T-helper 9 cell (primary cell): ENCODE measurements around the gene MBD4.
A peak's percentile ranks its signal among the peaks of the same experiment; 100 is the strongest.
"Not testable (repeated sequence)": the region's sequence is repeated elsewhere in the genome, so short reads cannot be mapped to it uniquely, and the experiment has no call there.

ENCODE experiments used
- DNase-seq: peaks from one replicate; pipeline ENCODE4 v3.0.0-alpha.2; 2020
- total RNA-seq, 2 donors: gene quantifications; one replicate each; lab custom pipeline; 2026; lab: John Stamatoyannopoulos, UW

Gene MBD4
- 63.2 to 74.9 reads per million in 2 donors for total RNA-seq

- peak; percentile 95 for DNase-seq
Observed at GRCh38 chr3:129439817-129440617, at the start of gene MBD4, which contains the start of gene IFT122. TSS of gene MBD4 (minus strand) at chr3:129439948. CDS start at chr3:129439833, 115 bp downstream. TSS of gene IFT122 (plus strand) at chr3:129440224. CDS start at chr3:129440331, 107 bp downstream.

DNA sequence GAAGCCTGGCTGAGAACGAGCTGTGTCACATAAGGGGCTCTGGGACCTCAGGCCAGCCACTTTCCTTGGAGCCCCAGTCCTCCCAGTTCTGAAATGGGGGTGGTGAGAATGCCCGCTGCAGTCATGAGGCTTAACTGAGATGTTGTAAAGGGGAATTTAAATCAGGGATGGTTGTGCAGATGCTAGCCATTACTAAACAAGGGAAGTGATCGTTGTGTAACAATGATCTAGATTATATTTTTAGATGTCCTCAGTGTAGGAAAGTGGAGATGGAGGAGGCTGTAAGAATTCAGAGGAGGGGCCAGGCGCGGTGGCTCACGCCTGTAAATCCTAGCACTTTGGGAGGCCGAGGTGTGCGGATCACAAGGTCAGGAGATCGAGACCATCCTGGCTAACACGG lies 49.5 kb upstream of the MBD4 start:
- not testable (repeated sequence) for DNase-seq

- not testable (repeated sequence) for DNase-seq
Observed at GRCh38 chr3:129487868-129488335, 48.2 kb upstream of the MBD4 start.

DNA sequence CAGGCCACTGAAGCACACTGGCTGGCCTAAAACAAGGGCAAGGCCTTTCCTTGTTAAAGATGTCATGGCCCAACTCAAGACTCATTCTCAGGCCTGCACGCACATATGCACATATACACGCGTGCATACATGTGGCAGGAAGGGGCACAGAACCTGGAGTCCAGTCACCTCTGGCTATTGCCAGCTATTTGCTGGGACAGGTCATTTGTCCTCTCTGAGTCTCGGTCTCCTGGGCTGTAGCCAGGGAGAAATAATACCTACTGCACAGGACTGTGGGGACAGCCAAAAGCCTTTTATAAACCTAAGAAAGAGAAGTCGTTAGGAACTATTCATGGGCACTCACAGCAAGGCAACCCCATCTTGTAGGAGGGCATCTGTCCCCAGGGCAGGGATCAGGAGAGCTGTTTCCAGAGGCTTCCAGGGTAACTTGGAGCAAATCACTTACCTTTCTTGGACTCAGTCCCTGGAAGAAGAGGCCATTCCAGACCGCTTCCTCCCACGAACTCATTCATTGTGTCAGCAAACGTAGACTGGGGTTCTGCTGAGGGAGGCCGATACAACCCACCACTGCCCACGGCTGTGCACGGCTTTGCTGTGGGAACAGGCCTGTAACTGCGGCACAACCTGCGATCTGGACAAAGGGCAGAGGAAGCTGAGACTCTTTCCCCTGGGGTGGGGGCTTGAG lies 47.6 kb upstream of the MBD4 start:
- DNase-seq = no peak

- no peak for DNase-seq
Observed at GRCh38 chr3:129486664-129487035, 46.9 kb upstream of the MBD4 start.

DNA sequence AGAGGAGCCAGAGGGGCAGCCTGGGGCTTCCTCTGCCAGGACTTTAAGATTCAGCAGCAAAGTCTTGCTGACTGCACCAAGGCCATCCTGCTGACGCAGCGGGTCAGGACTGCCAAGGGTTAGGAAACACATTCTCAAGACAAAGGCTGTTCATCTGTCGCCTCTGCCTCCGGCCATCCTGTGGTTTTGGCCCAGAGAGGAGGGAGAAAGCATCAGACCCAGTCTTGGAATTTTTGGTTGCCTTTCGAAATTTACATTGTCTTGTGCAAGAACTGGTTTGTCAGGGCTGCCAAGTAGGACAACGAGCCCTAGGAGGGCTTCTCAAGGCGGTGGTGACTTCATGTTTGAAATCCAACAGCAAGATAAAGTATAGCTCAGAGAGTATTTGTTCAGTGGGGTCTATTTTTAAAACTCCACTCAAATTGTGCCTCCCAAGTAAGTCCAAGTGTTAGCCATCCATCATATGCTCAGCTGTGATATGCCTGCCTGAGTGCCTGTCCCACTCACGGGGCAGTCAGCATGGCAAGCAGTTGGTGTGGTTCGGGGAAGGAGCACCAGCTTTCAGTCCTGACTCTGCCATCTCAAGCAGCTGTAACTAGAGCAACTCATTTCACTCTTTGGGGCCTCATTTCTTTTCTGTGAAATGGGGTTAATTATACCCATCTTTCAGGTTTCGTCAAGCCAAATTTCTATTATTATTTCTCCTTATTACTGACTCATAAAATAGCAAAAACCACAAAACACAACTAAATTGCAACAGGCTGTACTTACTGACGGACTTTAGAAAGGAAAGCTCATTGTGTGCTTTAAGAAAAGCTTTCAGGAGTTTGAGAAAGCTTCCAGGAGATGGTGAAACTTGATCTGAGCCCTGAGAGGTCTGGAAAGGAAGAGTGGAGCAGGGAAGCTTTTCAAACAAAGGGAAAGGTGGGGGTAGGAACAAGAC lies 46.2 kb upstream of the MBD4 start:
- no peak for DNase-seq

GRCh38 chr3:129485146-129485545 lies 45.4 kb upstream of the MBD4 start:
- DNase-seq = not testable (repeated sequence)

- no peak for DNase-seq
Observed at GRCh38 chr3:129483870-129484269, 44.1 kb upstream of the MBD4 start.

DNA sequence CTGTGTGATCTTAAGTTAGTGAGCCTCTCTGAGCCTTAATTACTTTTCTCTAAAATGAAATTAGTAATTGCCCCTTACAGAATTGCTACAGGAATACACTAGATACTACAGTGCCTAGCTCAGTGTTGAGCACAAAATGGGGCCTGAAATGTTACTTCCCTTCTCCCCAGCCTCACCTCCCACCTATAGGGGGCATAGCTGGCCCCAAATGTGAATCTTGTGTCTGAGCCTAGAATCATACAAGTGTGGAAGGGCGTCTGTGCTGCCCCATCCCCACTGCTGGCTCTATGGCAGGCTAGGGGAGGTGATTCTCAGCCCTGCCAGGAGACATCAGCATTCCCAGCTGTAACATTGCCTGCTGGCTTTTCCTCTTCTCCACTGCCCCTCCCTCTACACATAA lies 43.0 kb upstream of the MBD4 start:
- DNase-seq = no peak

DNA sequence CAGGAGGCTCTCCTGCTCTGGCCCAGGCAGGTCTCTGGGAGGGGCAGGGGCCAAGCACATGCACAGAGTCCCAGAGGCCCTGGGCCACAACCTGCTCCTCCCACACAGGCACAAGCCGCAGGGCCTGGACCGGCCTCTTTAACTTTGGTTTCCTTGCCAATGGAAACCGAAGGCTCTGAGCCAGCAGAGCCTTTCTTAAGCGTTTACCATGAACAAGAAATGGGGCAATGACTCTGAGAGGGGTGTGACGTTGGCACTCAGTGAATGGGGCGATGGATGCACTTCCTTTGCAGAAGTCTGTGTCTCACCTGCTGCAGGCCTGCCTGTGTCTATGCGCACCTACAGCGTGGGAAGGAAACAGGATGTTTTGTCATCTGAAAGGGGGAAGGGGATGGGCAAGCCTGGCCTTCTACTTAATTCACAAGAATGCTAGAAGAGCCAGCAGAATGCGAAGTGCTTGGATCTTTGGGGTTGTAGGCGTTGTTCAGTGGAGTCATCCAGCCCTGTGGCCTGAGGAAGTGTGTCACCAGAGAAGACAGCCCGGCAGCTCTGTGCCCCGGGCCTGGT lies 42.1 kb upstream of the MBD4 start:
- peak; percentile 26 for DNase-seq

DNA sequence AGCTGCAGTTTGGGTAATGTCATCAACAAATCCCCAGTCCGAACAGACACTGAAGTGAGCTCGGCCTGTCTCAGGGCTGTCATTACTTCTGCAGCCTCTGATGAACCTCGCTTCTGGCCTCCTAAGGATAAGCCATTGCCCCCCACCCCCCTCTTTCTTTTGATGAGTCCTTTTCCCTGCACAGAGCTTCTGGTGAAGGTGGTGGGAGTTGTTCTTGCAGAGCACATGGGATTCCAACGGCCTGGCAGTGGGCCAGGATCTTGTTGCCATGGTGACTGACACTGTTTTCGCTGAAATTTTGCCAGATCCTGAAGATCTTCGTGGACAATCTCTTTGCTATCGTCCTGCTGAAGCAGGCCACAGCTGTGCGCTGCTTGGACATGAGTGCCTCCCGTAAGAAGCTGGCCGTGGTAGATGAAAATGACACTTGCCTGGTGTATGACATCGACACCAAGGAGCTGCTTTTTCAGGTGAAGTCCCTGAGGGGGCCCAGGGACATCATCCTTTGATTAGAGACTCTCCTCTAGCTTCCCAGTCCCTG lies 41.5 kb upstream of the MBD4 start:
- not testable (repeated sequence) for DNase-seq

DNA sequence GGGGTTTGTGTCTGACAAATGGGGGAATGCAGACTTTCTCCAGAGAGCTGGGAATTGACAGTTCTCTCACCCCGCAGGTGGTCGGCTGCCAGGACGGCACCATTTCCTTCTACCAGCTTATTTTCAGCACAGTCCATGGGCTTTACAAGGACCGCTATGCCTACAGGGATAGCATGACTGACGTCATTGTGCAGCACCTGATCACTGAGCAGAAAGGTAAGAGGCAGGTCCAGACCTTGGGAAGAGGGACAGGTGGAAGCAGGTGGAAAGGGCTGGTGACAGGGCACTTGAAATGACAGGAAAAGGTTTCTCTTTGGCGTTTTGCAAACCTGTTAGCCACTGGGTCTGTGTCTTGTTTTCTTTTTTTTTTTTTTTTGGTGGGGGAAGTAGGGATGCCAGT lies 36.8 kb upstream of the MBD4 start:
- DNase-seq = no peak

DNA sequence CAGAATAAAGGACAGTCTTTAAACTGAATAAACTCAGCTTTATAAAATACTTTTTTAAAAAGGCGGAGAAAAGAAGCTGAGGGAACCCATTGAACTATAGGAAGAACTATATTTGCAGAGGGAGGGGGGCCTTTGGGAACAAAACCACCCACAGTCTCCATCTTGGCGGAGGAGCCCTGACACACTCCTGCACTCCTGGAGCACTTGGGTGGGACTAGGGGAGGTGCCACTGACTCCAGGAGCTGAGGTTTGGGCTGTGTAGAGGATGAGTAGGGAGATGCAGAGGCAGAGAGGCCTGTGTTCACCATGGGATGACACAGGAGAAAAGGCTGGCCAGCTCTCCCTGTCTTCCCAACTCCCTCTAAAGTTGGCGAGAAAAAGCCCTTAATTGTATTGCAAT lies 36.1 kb upstream of the MBD4 start:
- no peak for DNase-seq

- DNase-seq = no peak
Observed at GRCh38 chr3:129474984-129475804, 35.4 kb upstream of the MBD4 start.

GRCh38 chr3:129473769-129474152 lies 34.0 kb upstream of the MBD4 start:
- DNase-seq = no peak

DNA sequence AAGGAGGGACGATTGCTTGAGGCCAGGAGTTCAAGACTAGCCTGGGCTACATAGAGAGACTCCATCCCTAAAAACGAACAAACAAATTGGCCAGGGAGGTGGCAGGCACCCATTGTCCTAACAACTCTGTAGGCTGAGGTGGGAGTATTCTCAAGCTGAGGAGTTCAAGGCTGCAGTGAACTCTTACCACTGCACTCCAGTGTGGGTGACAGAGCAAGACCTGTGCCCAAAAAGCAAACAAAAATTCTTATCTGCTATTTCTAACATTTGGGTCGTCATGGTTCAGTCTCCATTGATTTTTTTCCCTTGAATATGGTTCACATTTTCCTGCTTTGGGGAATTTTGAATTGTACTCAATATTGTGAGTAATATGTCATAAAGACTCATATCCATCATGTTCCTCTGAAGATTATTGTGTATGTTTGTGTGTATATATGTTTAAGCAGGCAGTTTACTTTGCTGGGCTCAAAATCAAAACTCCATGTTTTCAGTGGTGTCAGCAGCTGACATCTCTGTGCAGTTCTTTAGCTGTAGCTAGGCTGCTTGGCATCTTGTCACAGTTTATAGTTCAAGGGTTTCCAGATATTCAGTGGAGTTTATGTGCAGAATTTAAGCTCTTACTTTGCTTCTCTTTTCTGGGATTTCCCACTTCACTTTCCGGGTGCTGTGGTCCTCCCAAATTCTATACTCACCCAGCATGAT lies 33.5 kb upstream of the MBD4 start:
- no peak for DNase-seq

DNA sequence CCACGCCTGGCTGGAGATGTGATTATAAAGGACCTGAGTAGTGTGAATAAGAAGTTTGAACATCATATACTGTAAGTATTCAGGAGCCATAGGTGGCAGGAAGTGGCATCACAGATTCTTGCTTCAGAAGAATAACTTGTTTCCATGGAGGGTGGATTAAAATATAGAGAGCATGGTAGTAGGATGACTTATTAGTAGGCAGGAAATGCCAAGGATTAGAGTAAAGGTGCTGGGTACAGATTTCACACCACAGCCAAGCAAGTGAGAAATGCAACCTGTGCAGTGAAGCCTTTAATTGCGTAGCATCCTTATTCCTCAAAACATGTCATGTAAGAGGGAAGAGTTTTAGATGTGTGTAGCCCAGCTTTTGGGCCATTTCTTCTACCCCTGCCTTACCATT lies 31.1 kb upstream of the MBD4 start:
- no peak for DNase-seq

DNA sequence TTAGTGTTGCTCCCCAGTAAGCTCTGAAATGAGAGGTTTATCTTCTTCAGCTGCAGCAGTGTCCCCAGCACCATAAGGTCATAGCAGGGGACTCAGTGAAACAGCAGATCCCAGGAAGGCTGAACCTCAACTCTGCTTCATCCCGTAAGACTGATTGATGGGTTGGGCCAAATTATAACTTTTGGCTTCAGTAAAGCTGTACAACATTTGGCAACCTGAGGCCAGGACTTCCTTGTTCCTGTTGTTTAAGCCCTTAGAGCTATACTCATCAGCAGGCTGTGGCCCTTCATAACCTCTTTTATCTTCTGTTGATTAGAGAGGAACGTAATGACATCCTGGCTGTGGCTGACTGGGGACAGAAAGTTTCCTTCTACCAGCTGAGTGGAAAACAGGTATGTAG lies 29.3 kb upstream of the MBD4 start:
- no peak for DNase-seq

- DNase-seq = no peak
Observed at GRCh38 chr3:129467932-129468331, 28.2 kb upstream of the MBD4 start.

DNA sequence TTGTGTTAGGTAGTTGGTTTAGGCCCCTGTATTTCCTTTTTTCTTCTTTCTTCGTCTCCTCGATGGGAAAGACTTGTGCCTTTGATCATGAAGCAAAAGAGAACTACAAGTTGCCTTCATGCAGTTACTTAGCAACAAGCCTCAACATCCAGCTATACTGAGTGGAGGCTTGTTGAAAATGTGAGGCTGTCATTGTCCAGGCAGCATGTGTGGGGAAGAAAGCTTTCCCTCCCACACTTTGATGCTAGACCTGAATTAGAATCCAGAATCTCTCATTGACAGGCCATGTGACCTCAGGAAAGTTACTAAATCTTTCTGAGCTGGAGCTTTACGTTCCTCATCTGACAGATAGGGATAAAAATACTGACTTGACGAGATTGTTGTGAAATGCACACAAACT lies 24.0 kb upstream of the MBD4 start:
- DNase-seq = no peak

- no peak for DNase-seq
Observed at GRCh38 chr3:129463094-129463493, 23.3 kb upstream of the MBD4 start.
